NCI-H146 treated with DMSO at 0.1 percent for 48 hours (cell line): ENCODE results near the gene CALD1.

Experiments used
- DNase-seq: peaks from one replicate; lab custom pipeline; 2025; ENCODE audit not compliant: unreplicated experiment; lab: John Stamatoyannopoulos, UW

The CALD1 gene

GRCh38 chr7:134854816-134855215 is 75.4 kb downstream of the CALD1 start:
- DNase-seq = no peak

GRCh38 chr7:134855442-134855841 is 76.0 kb downstream of the CALD1 start:
- no peak for DNase-seq

- no peak for DNase-seq
These were observed 76.7 kb downstream of the CALD1 start for GRCh38 chr7:134856091-134856490.

DNA sequence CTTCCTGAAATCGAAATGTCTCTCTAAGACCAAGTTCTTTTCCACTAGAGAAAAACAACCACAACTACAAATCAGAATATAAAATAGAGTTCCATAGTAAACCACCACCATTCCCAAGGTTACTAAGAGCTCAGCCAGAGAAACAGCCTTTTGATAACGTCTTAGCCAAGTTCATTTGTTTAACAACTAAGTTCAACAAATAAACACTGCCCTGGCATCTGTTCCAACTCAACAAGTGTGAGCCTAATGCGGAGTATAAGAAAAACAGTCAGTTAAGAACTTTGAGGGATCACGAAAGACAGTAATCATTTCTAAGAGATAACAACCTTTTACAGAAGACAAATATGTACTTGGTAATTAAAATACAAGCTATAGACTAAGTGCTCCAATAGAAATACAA is 77.3 kb downstream of the CALD1 start:
- no peak for DNase-seq

GRCh38 chr7:134857958-134858357 is 78.5 kb downstream of the CALD1 start:
- no peak for DNase-seq

GRCh38 chr7:134859783-134860182 is 80.3 kb downstream of the CALD1 start:
- DNase-seq = no peak

DNA sequence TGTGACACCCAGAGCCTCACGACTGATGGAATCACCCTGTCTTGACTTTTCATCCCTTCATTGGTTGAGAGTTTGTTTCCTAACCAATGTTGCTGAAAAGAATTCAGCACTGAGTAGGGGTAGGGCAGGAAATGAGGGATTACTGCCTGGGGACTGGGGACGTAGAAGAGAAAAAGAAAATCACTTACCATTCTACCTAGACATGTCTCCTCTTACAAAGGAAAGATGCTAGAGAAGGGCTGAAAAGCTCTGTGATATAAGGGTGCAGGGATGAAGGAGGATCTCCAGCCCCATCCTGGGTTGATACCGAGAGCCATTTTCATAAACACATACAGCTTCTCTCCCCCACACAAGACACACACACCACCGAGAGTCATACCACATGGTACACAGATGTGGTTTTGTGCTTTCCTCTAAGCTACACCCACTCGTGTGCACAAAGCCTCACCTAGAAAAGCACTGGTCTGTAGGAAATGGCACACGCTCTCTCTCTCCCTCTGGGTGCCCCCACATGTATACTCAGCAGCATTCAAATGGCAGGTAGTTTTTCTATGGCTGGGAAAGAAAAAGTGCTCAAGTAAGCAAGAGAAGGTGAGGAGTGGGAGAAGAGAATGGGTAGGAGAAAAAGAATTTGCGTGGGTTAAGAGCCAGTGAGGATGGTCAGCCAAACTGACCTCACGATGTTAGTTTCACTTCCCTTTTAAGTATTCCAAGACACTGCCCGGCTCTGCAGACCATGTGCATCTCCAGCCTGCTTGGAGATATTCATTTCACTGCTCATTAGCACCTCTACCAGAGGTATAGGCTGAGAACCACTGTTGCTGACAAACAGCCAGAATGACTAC is 85.8 kb downstream of the CALD1 start:
- DNase-seq = no peak

- DNase-seq = no peak
These were observed 87.2 kb downstream of the CALD1 start for GRCh38 chr7:134866617-134867016.

DNA sequence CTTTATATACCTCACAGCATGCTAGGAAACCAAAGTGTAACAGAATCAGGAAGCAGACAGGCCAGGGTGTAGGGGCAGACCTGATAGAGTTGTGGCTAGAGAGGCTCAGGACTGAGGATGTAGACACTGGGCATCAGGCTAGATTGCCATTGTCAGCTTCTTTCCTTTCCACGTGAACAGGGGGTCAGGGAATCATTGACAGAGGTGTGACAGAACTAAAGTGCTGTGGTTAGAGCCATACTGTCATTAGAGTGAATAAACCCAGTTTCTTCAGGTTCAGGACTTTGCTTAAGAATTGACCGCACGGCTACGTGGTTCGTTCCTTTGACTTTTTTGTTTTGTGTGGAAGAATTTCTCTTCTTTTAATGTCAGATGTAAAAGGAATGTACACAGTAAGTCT is 90.7 kb downstream of the CALD1 start:
- DNase-seq = no peak

DNA sequence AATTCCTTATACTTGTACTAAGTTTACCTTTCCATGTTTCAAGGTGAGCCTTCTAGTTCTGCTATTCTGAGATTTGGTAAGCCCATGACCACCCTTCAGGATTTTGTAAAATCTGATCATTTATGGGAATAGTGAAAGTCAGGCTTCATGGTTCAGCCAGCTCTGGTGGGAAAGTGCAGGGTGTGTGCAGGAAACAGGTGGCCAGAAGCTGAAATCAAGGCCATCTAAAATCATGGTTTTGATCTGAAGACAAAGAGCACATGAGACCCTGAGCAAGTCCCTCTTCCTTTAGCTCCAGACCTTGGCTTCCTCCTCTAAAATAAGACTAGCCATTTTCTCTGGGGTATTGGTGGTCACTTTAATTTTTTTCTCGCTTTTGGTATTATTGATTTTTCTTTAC is 91.3 kb downstream of the CALD1 start:
- DNase-seq = no peak

- no peak for DNase-seq
These were observed 93.8 kb downstream of the CALD1 start for GRCh38 chr7:134873253-134873652.

- DNase-seq = no peak
These were observed 95.0 kb downstream of the CALD1 start for GRCh38 chr7:134874407-134874806.

DNA sequence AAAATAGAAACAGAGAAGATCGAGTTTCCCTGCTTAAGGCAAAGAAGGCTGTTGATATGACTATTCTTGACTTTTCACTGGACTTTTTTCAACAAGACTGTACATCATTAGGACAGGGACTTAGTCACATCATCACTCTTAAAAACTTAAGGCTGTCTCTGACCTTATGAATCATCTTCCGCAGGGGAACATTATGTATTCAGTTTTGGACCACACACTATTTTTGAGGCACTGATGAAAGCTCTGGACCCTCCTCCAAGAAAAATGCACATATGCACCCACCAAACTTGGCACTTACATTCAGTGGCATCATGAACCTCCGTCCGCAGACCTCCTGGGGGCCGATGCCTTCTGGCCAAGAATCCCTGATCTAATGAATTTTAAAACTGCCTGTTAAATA is 96.4 kb downstream of the CALD1 start:
- no peak for DNase-seq

GRCh38 chr7:134878746-134879357 is 99.4 kb downstream of the CALD1 start:
- DNase-seq = no peak

GRCh38 chr7:134879815-134880475 is 100.5 kb downstream of the CALD1 start:
- no peak for DNase-seq

DNA sequence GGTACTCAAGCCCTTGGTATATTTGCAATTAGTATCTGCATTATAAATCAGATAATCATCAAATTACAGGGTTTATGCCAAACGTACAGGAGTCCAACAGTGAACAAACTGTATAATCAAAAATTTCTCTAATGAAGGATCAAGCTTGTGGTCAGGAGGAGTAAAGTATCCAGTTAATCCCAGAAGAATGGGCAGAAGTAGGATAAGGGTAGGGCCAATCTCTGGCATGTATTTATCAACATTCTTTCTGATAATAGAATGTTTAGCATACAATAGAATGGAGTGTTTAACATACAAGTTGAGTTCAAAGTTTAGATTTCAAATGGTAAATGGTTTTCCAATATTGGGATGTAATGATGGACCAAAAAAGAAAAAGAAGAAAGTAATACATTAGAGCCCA is 103.0 kb downstream of the CALD1 start:
- DNase-seq = no peak

GRCh38 chr7:134885967-134886352 is 106.5 kb downstream of the CALD1 start:
- no peak for DNase-seq

DNA sequence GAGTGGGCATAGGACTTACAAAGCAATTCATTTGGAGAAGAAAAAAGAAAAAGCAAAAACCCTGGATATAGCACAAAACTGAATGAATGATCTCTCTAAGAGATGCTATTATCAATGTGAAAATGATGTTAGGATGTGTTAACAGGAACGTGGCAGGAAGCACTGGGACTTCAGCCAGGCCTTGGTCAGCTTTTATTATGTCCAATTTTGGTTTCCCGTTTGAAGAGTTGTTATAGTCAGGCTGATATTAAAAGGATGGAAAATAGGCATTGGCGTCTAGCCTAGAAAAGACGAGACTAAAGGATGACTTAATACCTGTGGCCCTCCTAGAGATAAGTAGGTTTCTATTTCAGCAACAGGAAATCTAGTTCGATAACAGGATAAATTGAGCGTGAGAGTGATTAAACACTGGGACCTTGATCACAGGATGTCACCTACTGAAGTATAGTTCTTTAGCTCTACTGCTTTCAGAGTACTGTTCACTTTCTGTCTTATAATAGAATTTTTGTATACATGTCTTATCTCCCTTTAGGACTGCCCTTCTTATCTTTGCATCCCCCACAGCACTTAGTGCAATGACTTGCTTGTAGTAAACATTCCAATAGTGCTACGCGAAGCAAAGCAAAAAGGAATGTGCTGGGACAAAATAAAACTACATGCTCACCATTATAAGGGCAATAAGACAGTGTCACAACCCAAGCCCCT is 107.1 kb downstream of the CALD1 start:
- DNase-seq = no peak

- no peak for DNase-seq
These were observed 108.1 kb downstream of the CALD1 start for GRCh38 chr7:134887523-134887922.

DNA sequence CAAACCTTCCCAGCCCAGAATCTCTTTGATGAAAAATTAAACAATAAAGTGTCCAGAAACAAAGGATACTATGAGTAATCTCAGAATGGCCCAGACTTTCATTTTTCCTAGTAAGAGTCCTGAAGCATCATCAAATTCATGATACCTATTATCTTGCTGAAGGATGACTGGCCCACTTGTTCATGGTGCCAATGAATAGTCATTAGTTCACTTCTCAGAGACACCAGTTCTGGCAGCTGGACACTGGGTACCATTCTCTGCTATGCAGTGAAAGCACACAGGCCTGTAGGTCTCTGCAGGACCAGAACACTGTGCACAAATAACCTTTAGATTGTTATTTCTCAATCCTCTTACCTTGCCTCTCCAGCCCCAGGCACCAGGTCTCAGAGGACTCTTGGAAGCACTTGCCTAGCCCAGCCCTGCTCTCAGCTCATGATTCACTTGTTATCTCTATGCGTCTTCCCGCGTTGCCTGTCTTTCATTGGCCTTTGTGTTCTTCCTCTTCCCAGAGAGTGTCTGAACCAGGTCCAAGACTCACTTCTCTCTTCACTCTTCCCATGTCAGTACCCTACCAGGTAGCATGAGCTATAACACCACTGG is 108.8 kb downstream of the CALD1 start:
- DNase-seq = no peak
